ENCODE measurements around the gene DLG2. TPM values are rescaled to one million over a fixed set of nuclear protein-coding genes. Genes with fewer than 3 reads are reported as not detected.

Gene DLG2
- total RNA-seq, 4 donors from 2014 or later, result 7.3 to 14.1 (median 11.1) TPM

GRCh38 chr11:83545494-83546260 is 2081.5 kb downstream of the DLG2 start:
- DNase-seq (ENCODE audit: extremely low spot score), result peak; percentile 57
- Histone ChIP-seq H3K4me3 (no peak overlapping the region), H3K27me3 (no peaks in the 10 kb centered on the region), H3K9me3 (no peaks in the 10 kb centered on the region), H3K36me3 (no peaks in the 10 kb centered on the region), H3K4me1 (peaks cover 0 to 6% (median 6%) of the 10 kb centered on the region in 4 donors), H3K27ac (replicated peaks in 1 of 4) (no peak overlapping the region)
- TF ChIP-seq CTCF (IDR thresholded peaks at IDR 0.05), result no peak
- TF ChIP-seq POLR2AphosphoS5 (IDR thresholded peaks at IDR 0.05), result no peak
- no peak for TF ChIP-seq POLR2A (IDR thresholded peaks at IDR 0.05; ENCODE audit: low read depth)
- no peak for TF ChIP-seq EP300 (IDR thresholded peaks at IDR 0.05)
- intact Hi-C loops (cut with DNase I), result no loop called here
- WGBS, result 68% methylated on average over 6 of the region's 6 CpGs

- no peaks in the 10 kb centered on the region for H3K36me3 ChIP-seq
- H3K4me1 ChIP-seq, result peaks cover 0 to 15% (median 13%) of the 10 kb centered on the region in 4 donors
- H3K27me3 ChIP-seq, result no peaks in the 10 kb centered on the region
- TF ChIP-seq EP300 (IDR thresholded peaks at IDR 0.05) (no peak), POLR2A (IDR thresholded peaks at IDR 0.05; ENCODE audit: low read depth) (no peak), POLR2AphosphoS5 (IDR thresholded peaks at IDR 0.05) (no peak), CTCF (IDR thresholded peaks at IDR 0.05) (no peak)
- no peak overlapping the region for H3K4me3 ChIP-seq
- no peak overlapping the region for H3K27ac ChIP-seq (replicated peaks in 1 of 4)
- H3K9me3 ChIP-seq, result no peaks in the 10 kb centered on the region
- 77% methylated on average over 1 of the region's 1 CpG for WGBS
- DNase-seq (ENCODE audit: extremely low spot score), result peak; percentile 81
- intact Hi-C loops (cut with DNase I), result no loop called here
These were observed 2082.3 kb downstream of the DLG2 start for GRCh38 chr11:83544846-83545245.

- peaks cover 0 to 16% (median 15%) of the 10 kb centered on the region in 4 donors for H3K4me1 ChIP-seq
- WGBS, result 82% methylated on average over 3 of the region's 3 CpGs
- no peak overlapping the region for H3K27ac ChIP-seq (replicated peaks in 1 of 4)
- no peaks in the 10 kb centered on the region for H3K9me3 ChIP-seq
- intact Hi-C loops (cut with DNase I), result no loop called here
- H3K4me3 ChIP-seq, result no peak overlapping the region
- peak; percentile 50 for DNase-seq (ENCODE audit: extremely low spot score)
- TF ChIP-seq POLR2AphosphoS5 (IDR thresholded peaks at IDR 0.05) (no peak), POLR2A (IDR thresholded peaks at IDR 0.05; ENCODE audit: low read depth) (no peak), EP300 (IDR thresholded peaks at IDR 0.05) (no peak), CTCF (IDR thresholded peaks at IDR 0.05) (no peak)
- H3K36me3 ChIP-seq, result no peaks in the 10 kb centered on the region
- H3K27me3 ChIP-seq, result no peaks in the 10 kb centered on the region
These were observed 2083.3 kb downstream of the DLG2 start for GRCh38 chr11:83543706-83544439.

GRCh38 chr11:83542861-83543260 is 2084.3 kb downstream of the DLG2 start:
- WGBS, result 78% methylated on average over 2 of the region's 2 CpGs
- no peak overlapping the region for H3K27ac ChIP-seq (replicated peaks in 1 of 4)
- no peaks in the 10 kb centered on the region for H3K36me3 ChIP-seq
- H3K4me3 ChIP-seq, result no peak overlapping the region
- peaks cover 0 to 16% (median 15%) of the 10 kb centered on the region in 4 donors for H3K4me1 ChIP-seq
- intact Hi-C loops (cut with DNase I), result no loop called here
- TF ChIP-seq EP300 (IDR thresholded peaks at IDR 0.05) (no peak), CTCF (IDR thresholded peaks at IDR 0.05) (no peak), POLR2A (IDR thresholded peaks at IDR 0.05; ENCODE audit: low read depth) (no peak), POLR2AphosphoS5 (IDR thresholded peaks at IDR 0.05) (no peak)
- H3K9me3 ChIP-seq, result no peaks in the 10 kb centered on the region
- H3K27me3 ChIP-seq, result no peaks in the 10 kb centered on the region
- no peak for DNase-seq (ENCODE audit: extremely low spot score)
